Liver (tissue), 3 donors: ENCODE results near the gene CASD1.

ENCODE experiments used
- CTCF ChIP-seq: fragments of 150-350 bp; IDR thresholded peaks from 2 replicates; pipeline ENCODE4 v1.5.1; 2017; ENCODE audit warnings: improper control_type of control experiment, low read depth, low read length; ENCODE audit not compliant: missing input control
- HNF4A ChIP-seq, 2 donors: conservative IDR thresholded peaks; 2 replicates each; pipeline ENCODE4 v1.6.1; 2016; ENCODE audit warnings: antibody characterized with exemption in 2 of 2, mild to moderate bottlenecking in 2 of 2
- JUND ChIP-seq, 2 donors: IDR thresholded peaks; 2 replicates each; pipeline ENCODE4 v1.6.1; 2016; ENCODE audit warnings: antibody characterized with exemption in 2 of 2
- MAX ChIP-seq: IDR thresholded peaks from 2 replicates; pipeline ENCODE4 v1.6.1; 2016; ENCODE audit warnings: antibody characterized with exemption
- RAD21 ChIP-seq, 2 donors: IDR thresholded peaks; 2 replicates each; pipeline ENCODE4 v1.6.1; 2016; ENCODE audit warnings: antibody characterized with exemption in 2 of 2, mild to moderate bottlenecking in 2 of 2
- SP1 ChIP-seq: IDR thresholded peaks from 2 replicates; pipeline ENCODE4 v1.6.1; 2018; ENCODE audit warnings: antibody characterized with exemption, mild to moderate bottlenecking
- TAF1 ChIP-seq: conservative IDR thresholded peaks from 2 replicates; pipeline ENCODE4 v1.6.1; 2016; ENCODE audit warnings: antibody characterized with exemption, mild to moderate bottlenecking
- YY1 ChIP-seq: IDR thresholded peaks from 2 replicates; pipeline ENCODE4 v1.6.1; 2016; ENCODE audit warnings: antibody characterized with exemption, mild to moderate bottlenecking
- ZBTB33 ChIP-seq: IDR thresholded peaks from 2 replicates; pipeline ENCODE4 v1.6.1; 2016; ENCODE audit warnings: antibody characterized with exemption
- donor health status: healthy.
- donor health status: healthy.

GRCh38 chr7:94578614-94579013, 69.0 kb downstream of the CASD1 start:
- TF ChIP-seq SP1 (no peak), CTCF (no peak), RAD21 (IDR thresholded peaks at IDR 0.05) (no peak), ZBTB33 (no peak), TAF1 (no peak), YY1 (no peak), HNF4A (conservative IDR thresholded peaks at IDR 0.05) (no peak), MAX (no peak), JUND (IDR thresholded peaks at IDR 0.05) (no peak)
